Kidney epithelial cell (primary cell): Measurements from ENCODE around the gene IQCF5. TPM values are rescaled to one million over a fixed set of nuclear protein-coding genes. Genes with fewer than 3 reads are reported as not detected.

Experiments used
- DNase-seq: peaks from one replicate; pipeline ENCODE4 v3.0.0-alpha.2; 2010; ENCODE audit warnings: low read depth
- H3K27me3 ChIP-seq: 2 replicates; pipeline ENCODE4 v1.6.0; 2011; ENCODE audit warnings: low read length; ENCODE audit not compliant: control insufficient read depth, insufficient read depth
- H3K36me3 ChIP-seq: 2 replicates; pipeline ENCODE4 v1.5.1; 2011; ENCODE audit warnings: low read length; ENCODE audit not compliant: control insufficient read depth, insufficient read depth
- H3K4me3 ChIP-seq: 2 replicates; pipeline ENCODE4 v1.5.1; 2011; ENCODE audit warnings: low read depth, mild to moderate bottlenecking, control low read depth, low read length
- total RNA-seq: library from RNA; depleted of rRNA; stranded (reverse); fragments of >200 nt; gene quantifications from 2 replicates; pipeline ENCODE4 v1.2.3, GENCODE V29; 2015
- TF ChIP-seq, protein P1 (sequence below): IDR thresholded peaks from 2 replicates; pipeline ENCODE4 v1.5.1; 2011; ENCODE audit warnings: mild to moderate bottlenecking, moderate library complexity, low read length, control low read depth, inconsistent platforms; ENCODE audit not compliant: insufficient read depth, poor library complexity, severe bottlenecking

IQCF5 gene
- total RNA-seq, 1 donor from 2014 or later: not detected

DNA sequence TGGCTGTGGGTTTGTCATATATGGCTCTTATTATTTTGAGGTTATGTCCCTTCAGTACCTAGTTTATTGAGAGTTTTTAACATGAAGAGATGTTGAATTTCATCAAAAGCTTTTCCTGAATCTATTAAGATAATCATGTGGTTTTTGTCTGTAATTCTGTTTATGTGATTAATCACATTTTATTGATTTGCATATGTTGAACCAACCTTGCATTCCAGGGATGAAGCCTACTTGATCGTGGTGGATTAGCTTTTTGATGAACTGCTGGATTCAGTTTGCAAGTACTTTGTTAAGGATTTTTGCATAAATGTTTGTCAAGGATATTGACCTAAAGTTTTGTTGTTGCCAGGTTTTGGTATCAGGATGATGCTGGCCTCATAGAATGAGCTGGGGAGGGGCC is 47.1 kb downstream of the IQCF5 start:
- Histone ChIP-seq H3K36me3 (no peaks in the 10 kb centered on the region), H3K4me3 (no peak overlapping the region), H3K27me3 (no peaks in the 10 kb centered on the region)
- TF ChIP-seq, protein P1, sequence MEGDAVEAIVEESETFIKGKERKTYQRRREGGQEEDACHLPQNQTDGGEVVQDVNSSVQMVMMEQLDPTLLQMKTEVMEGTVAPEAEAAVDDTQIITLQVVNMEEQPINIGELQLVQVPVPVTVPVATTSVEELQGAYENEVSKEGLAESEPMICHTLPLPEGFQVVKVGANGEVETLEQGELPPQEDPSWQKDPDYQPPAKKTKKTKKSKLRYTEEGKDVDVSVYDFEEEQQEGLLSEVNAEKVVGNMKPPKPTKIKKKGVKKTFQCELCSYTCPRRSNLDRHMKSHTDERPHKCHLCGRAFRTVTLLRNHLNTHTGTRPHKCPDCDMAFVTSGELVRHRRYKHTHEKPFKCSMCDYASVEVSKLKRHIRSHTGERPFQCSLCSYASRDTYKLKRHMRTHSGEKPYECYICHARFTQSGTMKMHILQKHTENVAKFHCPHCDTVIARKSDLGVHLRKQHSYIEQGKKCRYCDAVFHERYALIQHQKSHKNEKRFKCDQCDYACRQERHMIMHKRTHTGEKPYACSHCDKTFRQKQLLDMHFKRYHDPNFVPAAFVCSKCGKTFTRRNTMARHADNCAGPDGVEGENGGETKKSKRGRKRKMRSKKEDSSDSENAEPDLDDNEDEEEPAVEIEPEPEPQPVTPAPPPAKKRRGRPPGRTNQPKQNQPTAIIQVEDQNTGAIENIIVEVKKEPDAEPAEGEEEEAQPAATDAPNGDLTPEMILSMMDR: no peak
- DNase-seq: no peak

Other genes starting within 250 kb of the IQCF5 start
- 75.7 and 78.1 TPM in 2 replicates for gene TEX264, start 204.3 kb downstream of the IQCF5 start, total RNA-seq
- gene GRM2, start 168.5 kb downstream of the IQCF5 start, total RNA-seq: not detected in 2 replicates
- gene IQCF6, start 96.4 kb downstream of the IQCF5 start, total RNA-seq: not detected in 2 replicates
- not detected in 2 replicates for gene IQCF2, start 14.0 kb downstream of the IQCF5 start, total RNA-seq
- not detected in 2 replicates for gene IQCF1, start 27.8 kb upstream of the IQCF5 start, total RNA-seq
- 43.2 and 49.4 TPM in 2 replicates for gene RRP9, start 66.3 kb upstream of the IQCF5 start, total RNA-seq
- 22.5 and 30.9 TPM in 2 replicates for gene PARP3, start 66.8 kb upstream of the IQCF5 start, total RNA-seq
- gene GPR62, start 79.8 kb upstream of the IQCF5 start, total RNA-seq: not detected in 2 replicates
- 123 and 144 TPM in 2 replicates for gene PCBP4, start 91.9 kb upstream of the IQCF5 start, total RNA-seq
- 36.3 and 50.5 TPM in 2 replicates for gene ABHD14B, start 98.4 kb upstream of the IQCF5 start, total RNA-seq
- 15.3 and 16.8 TPM in 2 replicates for gene ABHD14A, start 99.5 kb upstream of the IQCF5 start, total RNA-seq
- 59.4 and 69.0 TPM in 2 replicates for gene ACY1, start 107.9 kb upstream of the IQCF5 start, total RNA-seq
- 2,366 and 2,384 TPM in 2 replicates for gene RPL29, start 120.3 kb upstream of the IQCF5 start, total RNA-seq
- gene DUSP7, start 181.0 kb upstream of the IQCF5 start, total RNA-seq: 23.5 and 27.7 TPM in 2 replicates